ENCODE measurements around the gene FARS2.

DNA sequence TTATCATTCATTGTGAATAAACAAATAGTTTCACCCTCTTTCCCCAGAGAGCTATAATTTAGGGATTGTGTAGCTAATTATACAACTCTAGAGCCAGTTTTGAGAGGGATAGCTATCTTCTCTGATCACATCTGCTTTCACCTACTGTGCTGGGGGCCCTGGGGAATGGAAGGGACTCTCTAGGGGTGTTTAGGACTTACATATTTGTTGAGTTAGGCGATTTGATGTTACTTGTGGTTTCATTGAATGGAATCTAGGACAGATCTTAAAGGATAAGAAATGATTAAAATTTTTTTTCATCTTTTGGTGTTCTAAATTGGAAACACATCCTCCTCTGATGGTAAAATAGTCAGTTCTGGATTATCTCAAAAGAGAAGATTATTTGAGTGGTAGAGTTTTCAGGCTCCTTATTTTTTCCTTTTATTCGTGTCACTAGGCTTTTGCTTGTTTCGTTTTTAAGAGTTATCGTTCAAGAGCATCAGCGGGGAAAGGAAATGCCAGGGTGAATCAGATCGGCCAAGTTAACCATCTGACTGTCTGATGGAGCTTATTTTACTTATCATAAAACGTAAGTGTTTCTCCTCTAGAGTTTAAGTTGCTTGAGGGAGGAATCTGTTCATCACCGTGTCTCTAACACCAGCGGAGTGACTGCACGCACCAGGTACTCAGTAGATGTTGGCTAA lies 236.7 kb downstream of the FARS2 start:
- TF ChIP-seq POLR2A (IDR thresholded peaks at IDR 0.05) (no peak), POLR2AphosphoS5 (IDR thresholded peaks at IDR 0.05) (no peak)
- TF ChIP-seq, protein P1, sequence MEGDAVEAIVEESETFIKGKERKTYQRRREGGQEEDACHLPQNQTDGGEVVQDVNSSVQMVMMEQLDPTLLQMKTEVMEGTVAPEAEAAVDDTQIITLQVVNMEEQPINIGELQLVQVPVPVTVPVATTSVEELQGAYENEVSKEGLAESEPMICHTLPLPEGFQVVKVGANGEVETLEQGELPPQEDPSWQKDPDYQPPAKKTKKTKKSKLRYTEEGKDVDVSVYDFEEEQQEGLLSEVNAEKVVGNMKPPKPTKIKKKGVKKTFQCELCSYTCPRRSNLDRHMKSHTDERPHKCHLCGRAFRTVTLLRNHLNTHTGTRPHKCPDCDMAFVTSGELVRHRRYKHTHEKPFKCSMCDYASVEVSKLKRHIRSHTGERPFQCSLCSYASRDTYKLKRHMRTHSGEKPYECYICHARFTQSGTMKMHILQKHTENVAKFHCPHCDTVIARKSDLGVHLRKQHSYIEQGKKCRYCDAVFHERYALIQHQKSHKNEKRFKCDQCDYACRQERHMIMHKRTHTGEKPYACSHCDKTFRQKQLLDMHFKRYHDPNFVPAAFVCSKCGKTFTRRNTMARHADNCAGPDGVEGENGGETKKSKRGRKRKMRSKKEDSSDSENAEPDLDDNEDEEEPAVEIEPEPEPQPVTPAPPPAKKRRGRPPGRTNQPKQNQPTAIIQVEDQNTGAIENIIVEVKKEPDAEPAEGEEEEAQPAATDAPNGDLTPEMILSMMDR (IDR thresholded peaks at IDR 0.05 in 8 of 11, conservative IDR thresholded peaks at IDR 0.05 in 3 of 11): no peak

Data from spleen (tissue), 7 donors.